Fibroblast of villous mesenchyme (primary cell): ENCODE results near the gene RNF220. TPM values are rescaled to one million over a fixed set of nuclear protein-coding genes. Genes with fewer than 3 reads are reported as not detected.
"Not testable (repeated sequence)": the region's sequence is repeated elsewhere in the genome, so short reads cannot be mapped to it uniquely, and the experiment has no call there.

Experiments
- DNase-seq: peaks from one replicate; pipeline ENCODE4 v3.0.0-alpha.2; 2010; ENCODE audit warnings: low read depth
- H3K4me3 ChIP-seq: 2 replicates; pipeline ENCODE4 v1.5.1; 2011; ENCODE audit warnings: low read depth, mild to moderate bottlenecking, low read length
- small RNA-seq: library from RNA; depleted of rRNA; stranded (forward); fragments of <200 nt; gene quantifications from one replicate; pipeline ENCODE3, GENCODE V24; 2012
- total RNA-seq: library from RNA; depleted of rRNA; stranded (reverse); fragments of >200 nt; gene quantifications from 2 replicates; pipeline ENCODE4 v1.2.3, GENCODE V29; 2012
- TF ChIP-seq, protein P1 (sequence below): IDR thresholded peaks from 2 replicates; pipeline ENCODE4 v1.5.1; 2012; ENCODE audit warnings: low read depth, mild to moderate bottlenecking, low read length; ENCODE audit not compliant: insufficient read depth

Gene RNF220
- total RNA-seq, 1 donor: 47.5 TPM

DNA sequence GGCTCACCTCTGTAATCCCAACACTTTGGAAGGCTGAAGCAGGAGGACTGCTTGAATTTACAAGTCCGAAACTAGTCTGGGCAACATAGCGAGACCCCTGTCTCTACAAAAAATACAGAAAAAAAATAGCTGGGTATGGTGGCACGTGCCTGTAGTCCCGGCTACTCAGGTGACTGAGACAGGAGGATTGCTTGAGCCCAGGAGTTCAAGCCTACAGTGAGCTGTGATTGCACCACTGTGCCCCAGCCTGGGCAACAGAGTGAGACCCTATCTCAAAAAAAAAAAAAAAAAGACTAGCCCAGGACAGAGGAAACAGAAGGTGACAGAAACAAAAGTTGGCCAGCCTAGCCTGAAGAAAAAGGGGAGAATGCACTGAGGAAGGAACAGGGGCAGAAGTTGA, 290.6 kb downstream of the RNF220 start:
- TF ChIP-seq, protein P1, sequence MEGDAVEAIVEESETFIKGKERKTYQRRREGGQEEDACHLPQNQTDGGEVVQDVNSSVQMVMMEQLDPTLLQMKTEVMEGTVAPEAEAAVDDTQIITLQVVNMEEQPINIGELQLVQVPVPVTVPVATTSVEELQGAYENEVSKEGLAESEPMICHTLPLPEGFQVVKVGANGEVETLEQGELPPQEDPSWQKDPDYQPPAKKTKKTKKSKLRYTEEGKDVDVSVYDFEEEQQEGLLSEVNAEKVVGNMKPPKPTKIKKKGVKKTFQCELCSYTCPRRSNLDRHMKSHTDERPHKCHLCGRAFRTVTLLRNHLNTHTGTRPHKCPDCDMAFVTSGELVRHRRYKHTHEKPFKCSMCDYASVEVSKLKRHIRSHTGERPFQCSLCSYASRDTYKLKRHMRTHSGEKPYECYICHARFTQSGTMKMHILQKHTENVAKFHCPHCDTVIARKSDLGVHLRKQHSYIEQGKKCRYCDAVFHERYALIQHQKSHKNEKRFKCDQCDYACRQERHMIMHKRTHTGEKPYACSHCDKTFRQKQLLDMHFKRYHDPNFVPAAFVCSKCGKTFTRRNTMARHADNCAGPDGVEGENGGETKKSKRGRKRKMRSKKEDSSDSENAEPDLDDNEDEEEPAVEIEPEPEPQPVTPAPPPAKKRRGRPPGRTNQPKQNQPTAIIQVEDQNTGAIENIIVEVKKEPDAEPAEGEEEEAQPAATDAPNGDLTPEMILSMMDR: no peak
- DNase-seq: no peak
- H3K4me3 ChIP-seq: no peak overlapping the region

DNA sequence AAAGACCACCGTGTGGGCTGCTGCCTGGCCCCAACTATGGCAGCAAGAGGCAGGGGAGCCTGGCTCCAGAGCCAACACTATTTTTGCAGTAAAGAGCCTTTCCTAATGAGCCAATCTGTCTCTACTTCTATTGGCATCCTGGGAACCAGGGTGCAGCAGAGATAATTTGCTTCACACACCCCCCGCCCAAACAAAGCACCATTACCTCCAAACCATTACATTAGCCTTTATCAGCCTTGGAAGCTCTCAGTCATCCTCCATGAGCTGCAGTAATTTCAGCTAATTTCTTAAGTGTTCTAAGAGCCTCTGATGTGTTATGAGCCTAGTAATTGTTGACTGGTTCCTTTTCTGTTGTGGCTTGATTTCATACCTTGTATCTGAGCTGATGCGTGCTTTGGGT, 291.0 kb downstream of the RNF220 start:
- TF ChIP-seq, protein P1: no peak
- no peak for DNase-seq
- no peak overlapping the region for H3K4me3 ChIP-seq

DNA sequence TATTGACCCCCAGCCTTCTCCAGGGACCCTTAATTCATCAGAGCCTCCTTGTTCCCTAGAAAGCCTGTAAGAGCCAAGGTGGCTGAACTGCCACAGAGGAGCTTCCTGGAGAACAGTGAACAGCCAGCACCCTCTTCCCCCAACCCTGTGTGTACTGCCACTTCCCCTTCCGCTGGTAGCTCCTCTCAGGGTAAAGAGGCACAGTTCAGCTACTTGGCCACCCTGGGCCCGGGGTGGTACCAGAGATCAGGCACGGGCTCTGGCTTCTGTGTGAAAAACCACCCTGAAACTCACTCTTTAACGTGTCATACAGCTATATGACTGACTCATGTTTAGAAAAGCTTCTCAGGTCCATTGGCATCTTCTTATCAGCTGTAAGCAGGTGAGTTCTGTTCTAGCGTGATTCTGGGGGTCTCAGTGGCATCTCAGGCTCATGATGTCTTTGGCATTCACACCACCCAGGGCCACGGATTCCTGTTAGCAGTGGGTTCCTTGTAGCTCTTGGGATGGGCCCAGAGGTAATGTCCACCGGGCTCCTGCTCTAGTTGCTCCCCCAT, 291.8 kb downstream of the RNF220 start:
- TF ChIP-seq, protein P1: no peak
- H3K4me3 ChIP-seq: no peak overlapping the region
- no peak for DNase-seq

DNA sequence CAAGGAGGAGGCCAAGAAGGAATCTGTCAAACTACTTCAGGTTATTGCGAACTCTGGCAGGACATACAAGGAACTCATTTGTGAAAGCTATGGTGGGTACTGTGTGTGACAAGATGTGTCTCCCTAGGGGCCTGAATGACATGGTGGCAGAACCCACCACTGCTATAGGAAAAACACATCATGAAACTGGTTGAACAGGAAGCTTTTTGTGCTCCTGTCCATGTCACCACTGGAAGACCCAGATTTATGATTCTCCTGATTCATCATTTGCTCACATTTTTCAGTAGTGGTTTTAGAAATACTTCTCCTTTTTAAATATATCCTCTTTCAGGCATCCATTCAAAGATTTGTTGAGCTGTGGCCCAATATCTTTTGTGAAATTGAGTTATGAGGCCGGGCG, 293.1 kb downstream of the RNF220 start:
- no peak for DNase-seq
- TF ChIP-seq, protein P1: no peak

DNA sequence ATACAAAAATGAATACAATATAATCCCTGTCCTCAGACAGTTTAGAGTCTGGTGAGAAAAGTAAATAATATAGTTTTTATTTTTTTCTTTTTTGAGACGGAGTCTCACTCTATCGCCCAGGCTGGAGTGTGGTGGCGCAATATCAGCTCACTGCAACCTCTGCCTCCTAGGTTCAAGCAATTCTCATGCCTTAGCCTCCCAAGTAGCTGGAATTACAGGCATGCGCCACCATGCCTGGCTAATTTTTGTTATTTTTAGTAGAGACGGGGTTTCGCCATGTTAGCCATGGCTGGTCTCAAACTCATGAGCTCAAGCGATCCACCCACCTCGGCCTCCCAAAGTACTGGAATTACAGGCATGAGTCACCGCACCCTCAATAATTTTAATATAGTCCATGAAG, 294.3 kb downstream of the RNF220 start:
- not testable (repeated sequence) for DNase-seq, H3K4me3 ChIP-seq

More for the DNA sequence above, 293.1 kb downstream of the RNF220 start:
- H3K4me3 ChIP-seq: no peak overlapping the region

DNA sequence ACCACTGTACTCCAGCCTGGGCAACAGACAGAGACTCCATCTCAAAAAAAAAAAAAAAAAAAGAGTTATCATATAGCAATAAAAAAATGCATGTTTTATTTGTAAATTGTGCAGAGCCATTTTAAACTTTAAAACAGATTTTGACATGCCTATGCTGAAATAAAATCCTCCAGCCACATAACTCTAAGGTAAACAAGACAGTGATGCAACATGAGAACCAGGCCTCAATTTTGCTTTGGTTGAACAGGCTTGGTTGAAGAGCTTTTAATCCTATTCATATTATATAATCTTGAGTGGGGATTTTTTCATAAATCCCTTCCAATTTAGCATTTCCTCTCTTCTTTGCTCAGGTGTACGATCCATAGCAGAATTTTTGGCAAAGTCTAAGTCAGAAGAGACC, 295.5 kb downstream of the RNF220 start:
- TF ChIP-seq, protein P1: no peak
- peak; percentile 52 for DNase-seq
- H3K4me3 ChIP-seq: no peak overlapping the region

DNA sequence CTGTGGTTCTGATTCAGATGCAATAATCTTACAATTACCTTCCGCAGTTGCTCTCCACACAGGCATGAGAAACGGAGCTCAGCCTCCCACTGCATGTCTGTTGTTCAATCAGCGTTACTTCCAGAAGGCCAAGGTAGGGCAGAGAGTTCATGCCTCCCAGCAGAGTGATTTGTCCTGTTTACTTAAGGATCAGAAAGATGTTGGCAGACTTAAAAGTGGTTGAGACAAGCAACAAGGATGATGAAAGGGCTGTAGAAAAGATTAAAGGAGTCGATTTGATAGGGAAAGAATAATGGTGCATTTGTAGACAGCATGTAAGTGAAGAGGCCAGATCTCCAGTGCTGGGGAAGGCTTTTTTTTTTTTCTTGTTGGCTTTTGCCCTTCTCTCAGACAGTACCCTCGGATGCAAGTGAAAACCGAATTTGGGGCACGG, 296.1 kb downstream of the RNF220 start:
- no peak for DNase-seq
- TF ChIP-seq, protein P1: no peak
- no peak overlapping the region for H3K4me3 ChIP-seq

Small RNA genes within 50 kb of the gene (small RNA-seq; reads per million reads assigned to genes)
- gene MIR5584 (not detected), gene RNU6-369P (not detected)

Other genes starting within 250 kb of the RNF220 start
- 14.7 and 19.0 TPM in 2 replicates for gene DMAP1, start 191.8 kb upstream of the RNF220 start, total RNA-seq
- gene ERI3, start 50.0 kb upstream of the RNF220 start, total RNA-seq: 47.9 and 50.9 TPM in 2 replicates